Measurements from ENCODE around the gene HERC4. TPM values are rescaled to one million over a fixed set of nuclear protein-coding genes. Genes with fewer than 3 reads are reported as not detected.

HERC4 gene
- total and polyA plus RNA-seq, 4 donors = 7.3 to 53.2 (median 16.0) TPM

- no peak overlapping the region for H3K4me3 ChIP-seq (ENCODE audit: low read depth in 1 of 3, low read length in 3 of 3)
- H3K9me3 ChIP-seq (ENCODE audit: control insufficient read depth in 4 of 4, low read length in 3 of 4) = no peaks in the 10 kb centered on the region
- 92% methylated on average over 4 of the region's 4 CpGs for WGBS
- no peak overlapping the region for H3K27ac ChIP-seq (ENCODE audit: low read depth in 1 of 2, low read length in 2 of 2)
- no peak for DNase-seq (ENCODE audit: low spot score)
- TF ChIP-seq RXRA (IDR thresholded peaks at IDR 0.05) (no peak), NR2F2 (IDR thresholded peaks at IDR 0.05) (no peak), EGR1 (IDR thresholded peaks at IDR 0.05; ENCODE audit: low read depth in 2 of 2) (no peak), FOXA2 (IDR thresholded peaks at IDR 0.05) (no peak), ATF3 (IDR thresholded peaks at IDR 0.05) (no peak), REST (IDR thresholded peaks at IDR 0.05) (no peak), HNF4A (conservative IDR thresholded peaks at IDR 0.05) (no peak), GABPA (IDR thresholded peaks at IDR 0.05 in 1 of 2, conservative IDR thresholded peaks at IDR 0.05 in 1 of 2) (no peak), FOXA1 (IDR thresholded peaks at IDR 0.05) (no peak), CTCF (IDR thresholded peaks at IDR 0.05; ENCODE audit: low read depth, low read length, missing input control) (no peak), JUND (IDR thresholded peaks at IDR 0.05) (no peak), TAF1 (conservative IDR thresholded peaks at IDR 0.05) (no peak), HNF4G (IDR thresholded peaks at IDR 0.05) (no peak), YY1 (IDR thresholded peaks at IDR 0.05) (no peak), SP1 (IDR thresholded peaks at IDR 0.05) (no peak), MAX (IDR thresholded peaks at IDR 0.05) (no peak), RAD21 (IDR thresholded peaks at IDR 0.05) (no peak)
- peaks cover 0 to 9% (median 5%) of the 10 kb centered on the region in 4 donors for H3K4me1 ChIP-seq (ENCODE audit: control insufficient read depth in 4 of 4, insufficient read depth in 4 of 4, low read length in 3 of 4)
- no peaks in the 10 kb centered on the region for H3K27me3 ChIP-seq (ENCODE audit: control insufficient read depth in 4 of 4, insufficient read depth in 4 of 4, low read length in 3 of 4)
- H3K36me3 ChIP-seq (ENCODE audit: control insufficient read depth in 4 of 4, insufficient read depth in 3 of 4, low read depth in 1 of 4, low read length in 3 of 4) = no peaks in the 10 kb centered on the region
- H3K9ac ChIP-seq (ENCODE audit: low read depth in 1 of 2, low read length in 2 of 2) = no peak overlapping the region
Observed at GRCh38 chr10:68090586-68090985, 15.5 kb upstream of the HERC4 start.

- no peak for TF ChIP-seq REST (IDR thresholded peaks at IDR 0.05)
- no peak for TF ChIP-seq EGR1 (IDR thresholded peaks at IDR 0.05; ENCODE audit: low read depth in 2 of 2)
- TF ChIP-seq RAD21 (IDR thresholded peaks at IDR 0.05) = no peak
- no peak for TF ChIP-seq MAX (IDR thresholded peaks at IDR 0.05)
- TF ChIP-seq GABPA (IDR thresholded peaks at IDR 0.05 in 1 of 2, conservative IDR thresholded peaks at IDR 0.05 in 1 of 2) = no peak
- TF ChIP-seq YY1 (IDR thresholded peaks at IDR 0.05) = no peak
- no peak for TF ChIP-seq JUND (IDR thresholded peaks at IDR 0.05)
- TF ChIP-seq ATF3 (IDR thresholded peaks at IDR 0.05) = no peak
- no peak overlapping the region for H3K27ac ChIP-seq (ENCODE audit: low read depth in 1 of 2, low read length in 2 of 2)
- no peaks in the 10 kb centered on the region for H3K9me3 ChIP-seq (ENCODE audit: control insufficient read depth in 4 of 4, low read length in 3 of 4)
- H3K27me3 ChIP-seq (ENCODE audit: control insufficient read depth in 4 of 4, insufficient read depth in 4 of 4, low read length in 3 of 4) = no peaks in the 10 kb centered on the region
- DNase-seq (ENCODE audit: low spot score) = no peak
- H3K36me3 ChIP-seq (ENCODE audit: control insufficient read depth in 4 of 4, insufficient read depth in 3 of 4, low read depth in 1 of 4, low read length in 3 of 4) = no peaks in the 10 kb centered on the region
- no peak overlapping the region for H3K9ac ChIP-seq (ENCODE audit: low read depth in 1 of 2, low read length in 2 of 2)
- H3K4me1 ChIP-seq (ENCODE audit: control insufficient read depth in 4 of 4, insufficient read depth in 4 of 4, low read length in 3 of 4) = peaks cover 0 to 9% (median 5%) of the 10 kb centered on the region in 4 donors
- no peak overlapping the region for H3K4me3 ChIP-seq (ENCODE audit: low read depth in 1 of 3, low read length in 3 of 3)
- 78% methylated on average over 4 of the region's 4 CpGs for WGBS
Observed at GRCh38 chr10:68088740-68089139, 13.7 kb upstream of the HERC4 start.
